Measurements from ENCODE around the gene RPA3.
A peak's percentile ranks its signal among the peaks of the same experiment; 100 is the strongest.

RPA3 gene

DNA sequence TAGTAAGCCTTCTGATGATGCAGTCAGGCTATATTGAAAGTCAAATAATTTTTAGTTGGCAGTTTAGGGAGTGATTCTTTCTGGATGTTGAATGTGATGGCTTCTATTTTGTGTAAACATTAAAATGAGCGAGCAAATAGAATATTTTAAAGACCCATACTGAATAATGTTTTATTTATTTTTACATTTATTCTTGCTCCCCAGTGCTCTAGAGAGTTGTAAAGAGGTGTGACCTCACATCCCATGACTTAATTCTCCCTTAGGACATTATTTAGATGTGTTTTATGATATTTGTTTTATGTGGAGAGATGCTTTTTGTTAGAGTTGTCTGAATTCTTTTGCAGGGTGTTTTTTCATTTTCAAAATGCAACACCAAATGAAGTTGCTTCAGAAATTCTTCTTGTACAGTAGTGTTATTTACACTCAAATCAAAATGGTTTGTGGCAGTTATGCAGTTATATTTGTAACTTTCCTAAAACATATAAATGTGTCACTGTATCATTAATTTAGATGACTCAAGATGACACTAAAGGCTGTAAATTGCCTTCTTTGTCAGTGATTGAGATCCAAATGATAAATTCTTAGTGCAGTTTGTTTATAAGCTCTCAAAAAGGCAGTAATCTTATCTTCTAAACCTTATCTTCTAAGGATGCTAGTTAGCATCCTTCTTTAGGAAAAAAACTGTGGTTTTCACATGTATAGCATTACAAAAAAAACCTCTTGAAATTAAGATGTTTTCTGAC, 65.4 kb downstream of the RPA3 start:
- no peak for DNase-seq

GRCh38 chr7:7651479-7651878, 66.9 kb downstream of the RPA3 start:
- DNase-seq = no peak

DNA sequence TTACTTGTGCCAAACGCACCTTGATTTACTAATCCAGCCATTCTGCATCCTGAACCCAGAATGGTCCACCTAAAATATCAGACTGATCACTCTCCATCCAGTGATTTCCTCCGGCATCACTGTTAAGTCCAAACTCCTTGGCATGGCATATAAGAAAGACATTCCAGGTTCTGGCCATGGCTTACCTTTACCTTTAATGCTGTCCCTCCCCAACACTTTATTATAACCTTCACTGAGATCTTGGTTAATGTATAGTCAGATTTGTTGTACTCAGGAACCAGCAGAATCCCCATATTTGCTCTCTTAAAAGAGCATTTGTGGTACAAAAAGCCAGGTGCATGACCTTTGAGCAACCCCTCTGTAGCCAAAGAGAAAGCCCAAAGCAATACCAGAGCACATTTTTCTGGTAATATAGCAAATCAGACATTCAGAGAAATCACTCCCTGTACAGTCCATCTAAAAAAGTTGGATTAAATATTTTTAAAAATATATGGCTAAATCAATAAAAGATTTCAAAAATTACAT, 67.7 kb downstream of the RPA3 start:
- DNase-seq = no peak

- no peak for DNase-seq
These were observed 70.8 kb downstream of the RPA3 start for GRCh38 chr7:7647495-7648036.

- DNase-seq = no peak
These were observed 76.3 kb downstream of the RPA3 start for GRCh38 chr7:7642081-7642480.

DNA sequence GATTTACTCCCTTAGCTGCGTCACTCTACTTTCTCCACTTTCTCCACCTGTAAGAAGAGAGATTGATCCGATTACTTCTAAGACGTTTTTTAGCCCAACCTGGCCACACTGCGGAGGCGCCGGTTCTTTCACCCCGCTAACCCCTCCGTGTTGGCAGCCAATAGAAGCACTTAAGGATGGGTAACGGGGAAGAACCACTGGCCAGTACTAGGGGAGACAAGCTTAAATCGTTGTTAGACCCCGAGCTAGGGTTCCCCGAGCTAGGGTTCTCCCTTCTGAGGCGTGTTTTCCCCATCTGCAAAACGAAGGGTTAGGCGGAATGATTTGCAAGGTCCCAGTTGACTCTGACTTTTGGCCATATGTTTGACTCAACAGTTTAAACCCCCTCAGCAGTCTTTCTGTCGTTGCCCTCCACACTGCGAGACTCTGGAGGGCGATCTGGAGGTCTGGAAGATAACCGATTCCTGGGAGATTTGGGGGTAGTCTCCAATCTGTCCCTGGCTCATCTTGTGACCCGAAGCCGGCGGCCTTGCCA, 77.2 kb downstream of the RPA3 start:
- DNase-seq = no peak

DNA sequence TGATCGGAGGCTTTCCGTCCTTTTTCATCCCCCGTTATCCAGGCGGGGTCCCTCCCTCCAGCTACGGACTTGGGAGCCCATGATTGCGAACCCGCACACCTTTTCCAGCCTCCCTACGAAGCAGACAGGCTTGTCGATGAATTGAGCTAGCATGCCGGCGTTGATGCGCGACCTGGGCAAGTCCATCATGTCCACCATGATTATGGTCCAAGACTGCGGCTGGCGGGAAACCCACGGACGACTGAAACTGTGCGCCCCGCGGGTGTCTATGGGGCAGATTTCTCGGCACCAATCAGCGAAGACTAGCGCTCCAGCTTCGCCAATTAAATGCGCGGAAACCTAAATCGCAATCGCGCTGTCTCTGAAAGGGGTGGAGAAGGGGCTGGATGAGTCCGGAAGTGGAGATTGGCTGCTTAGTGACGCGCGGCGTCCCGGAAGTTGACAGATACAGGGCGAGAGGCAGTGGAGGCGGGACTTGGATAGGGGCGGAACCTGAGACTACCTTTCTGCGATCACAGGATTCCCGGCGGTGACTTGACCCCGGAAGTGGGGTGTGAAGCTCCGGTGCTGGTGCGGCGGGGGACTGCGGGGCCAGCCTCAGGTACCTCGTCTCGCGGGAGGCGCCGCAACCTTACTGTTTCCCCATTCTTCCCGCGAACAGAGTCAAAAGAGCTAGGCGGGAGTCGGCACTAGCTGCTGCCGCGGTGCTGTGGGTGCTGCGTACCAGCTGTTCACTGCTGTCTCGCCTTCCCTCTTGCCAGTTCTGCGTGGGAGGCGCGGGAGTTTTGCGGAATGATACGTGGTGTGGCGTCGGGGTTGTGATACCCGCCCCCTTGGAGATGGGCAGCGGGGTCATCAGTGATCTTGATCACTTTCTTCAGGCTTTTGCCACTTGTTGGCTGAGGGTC, 77.9 kb downstream of the RPA3 start, which contains the start of gene UMAD1:
UMAD1 (plus strand) TSS at position 532 of the 908 bp plus-strand sequence. CDS start 32,620 bp downstream, outside the sequence.
- peak; percentile 99 for DNase-seq

DNA sequence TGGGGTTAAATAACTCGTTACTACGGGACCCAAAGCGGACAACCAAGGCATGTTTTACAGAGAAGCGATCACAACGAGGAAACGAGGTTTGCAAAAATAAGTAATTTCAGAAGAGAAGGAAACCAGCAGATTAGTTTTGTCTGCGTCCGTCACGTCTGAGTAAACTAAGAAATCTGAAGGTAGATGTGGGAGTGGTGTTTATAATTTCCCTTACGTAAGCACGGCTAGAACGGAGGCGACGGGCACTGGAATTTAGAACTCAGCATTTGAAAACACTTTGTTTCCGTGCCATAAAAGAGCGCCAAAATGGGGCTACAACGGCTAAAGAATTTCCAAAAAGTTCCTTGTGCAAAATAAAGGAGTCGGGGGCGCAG, 78.6 kb downstream of the RPA3 start:
- no peak for DNase-seq

DNA sequence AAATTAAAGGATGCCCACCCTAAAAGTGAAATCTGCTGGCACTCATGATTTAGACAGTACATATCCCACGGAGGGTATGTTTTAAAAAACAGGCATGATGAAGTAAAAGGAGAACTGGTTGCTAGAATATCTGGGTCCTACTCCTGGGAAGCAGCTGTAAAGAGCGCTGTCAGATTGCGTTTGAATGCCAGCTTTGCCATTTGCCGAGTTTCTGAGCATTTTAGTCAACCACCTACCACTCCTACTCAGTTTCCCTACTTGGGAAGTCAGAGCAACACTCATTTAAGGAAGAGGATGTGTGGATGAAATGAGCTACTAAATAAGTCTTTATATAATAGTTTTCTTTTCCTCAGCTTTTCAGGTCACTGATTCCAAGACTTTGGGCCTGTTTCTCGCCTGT, 79.0 kb downstream of the RPA3 start:
- DNase-seq = no peak

- DNase-seq = no peak
These were observed 87.6 kb downstream of the RPA3 start for GRCh38 chr7:7630626-7631329.

GRCh38 chr7:7628476-7628875, 89.9 kb downstream of the RPA3 start:
- DNase-seq = no peak

DNA sequence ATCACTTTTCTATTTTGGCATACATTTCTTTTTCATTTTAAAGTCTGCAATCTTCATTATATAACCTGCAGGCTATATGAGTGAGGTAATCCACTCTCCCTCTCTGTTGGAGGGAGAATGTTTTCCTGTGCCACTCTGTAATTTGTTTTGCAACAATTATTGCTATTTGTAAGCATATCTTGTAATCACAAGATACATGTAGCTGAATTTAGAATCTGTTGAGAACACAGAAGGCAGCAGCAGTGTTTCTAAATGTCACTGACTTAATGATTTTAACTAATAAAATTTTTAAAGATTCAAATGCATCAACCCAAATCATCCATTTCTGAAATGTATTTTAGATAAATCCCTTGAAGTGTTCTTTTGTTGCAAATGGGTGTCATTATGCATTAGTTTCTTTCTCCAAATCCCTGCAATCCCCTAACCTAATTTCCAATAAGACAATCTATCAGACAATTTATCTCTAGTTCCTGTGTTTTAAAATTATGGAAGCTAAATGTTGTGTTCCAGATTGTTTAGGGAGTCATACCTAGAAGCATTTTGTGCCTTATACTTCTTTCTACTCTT, 97.7 kb downstream of the RPA3 start:
- DNase-seq = no peak

DNA sequence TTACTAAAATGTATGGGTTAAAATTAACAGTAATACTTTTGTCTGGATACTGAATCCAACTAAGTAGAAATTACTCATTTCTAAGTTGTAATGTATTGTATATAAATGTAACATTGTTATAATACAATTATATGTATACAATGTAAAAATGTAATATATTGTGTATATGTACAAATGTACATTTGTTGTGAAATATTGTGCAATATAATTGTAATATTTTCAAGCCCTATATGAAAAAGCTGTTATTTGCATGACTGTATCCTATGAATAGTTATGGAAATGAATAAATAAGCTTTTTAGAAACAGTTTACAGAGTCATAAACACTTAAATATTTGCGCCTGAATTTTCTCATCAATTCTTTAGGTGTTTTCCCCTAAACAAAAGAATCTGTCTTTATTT, 98.2 kb downstream of the RPA3 start:
- no peak for DNase-seq

GRCh38 chr7:7618410-7618809, 100.0 kb downstream of the RPA3 start:
- DNase-seq = no peak

- no peak for DNase-seq
These were observed 100.9 kb downstream of the RPA3 start for GRCh38 chr7:7617550-7617949.

DNA sequence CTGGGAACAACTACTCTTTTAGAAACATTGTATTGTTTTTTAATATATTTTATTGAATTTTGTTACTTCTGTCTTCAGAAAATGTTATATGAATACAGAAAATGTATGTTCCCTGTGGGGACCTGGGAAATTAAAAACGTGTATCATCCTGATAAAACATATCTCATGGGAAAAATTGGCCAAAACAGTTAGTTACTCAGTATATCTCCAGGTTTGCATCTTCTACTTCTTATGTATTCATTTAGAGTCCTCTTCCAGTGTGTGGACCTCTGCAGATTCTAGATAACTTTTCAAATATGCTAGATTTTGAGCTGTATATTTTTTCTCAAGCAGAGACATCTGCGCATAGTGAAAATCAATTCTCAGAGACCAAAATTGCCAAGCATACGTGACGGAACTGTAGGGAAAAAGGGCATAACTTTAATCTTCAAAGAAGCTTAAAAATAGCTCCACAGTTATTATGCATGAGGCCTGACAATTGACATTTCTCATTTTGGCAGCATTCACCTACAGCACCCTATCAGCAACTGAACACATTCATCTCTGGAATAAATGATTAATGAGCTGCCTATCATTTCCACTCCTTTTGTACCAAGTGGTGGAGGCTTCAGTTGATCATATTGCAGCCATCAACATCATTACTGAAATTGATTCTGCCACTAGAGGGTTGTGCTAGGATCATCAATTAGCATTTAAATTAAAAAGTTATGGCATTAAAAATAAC, 104.2 kb downstream of the RPA3 start:
- DNase-seq = no peak

- DNase-seq = no peak
These were observed 105.2 kb downstream of the RPA3 start for GRCh38 chr7:7613210-7613609.

DNA sequence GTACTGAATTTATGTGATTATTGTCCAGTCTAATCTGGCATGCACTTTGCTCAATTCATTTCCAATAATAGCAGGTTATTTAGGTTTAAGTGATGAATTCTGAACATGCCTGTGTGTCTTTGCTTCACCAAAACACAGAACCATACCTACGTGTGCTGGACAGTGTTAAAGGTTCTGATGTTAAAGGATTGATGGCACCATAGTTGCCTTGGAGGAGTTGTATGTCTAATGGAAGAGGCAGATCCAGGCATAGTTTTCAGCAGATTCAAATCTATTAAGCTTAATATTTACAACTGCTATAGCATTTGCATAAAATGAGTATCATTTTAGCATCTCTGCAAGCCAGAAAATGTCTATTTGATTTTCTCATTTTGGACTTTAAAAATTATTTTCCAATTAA, 105.9 kb downstream of the RPA3 start:
- no peak for DNase-seq

DNA sequence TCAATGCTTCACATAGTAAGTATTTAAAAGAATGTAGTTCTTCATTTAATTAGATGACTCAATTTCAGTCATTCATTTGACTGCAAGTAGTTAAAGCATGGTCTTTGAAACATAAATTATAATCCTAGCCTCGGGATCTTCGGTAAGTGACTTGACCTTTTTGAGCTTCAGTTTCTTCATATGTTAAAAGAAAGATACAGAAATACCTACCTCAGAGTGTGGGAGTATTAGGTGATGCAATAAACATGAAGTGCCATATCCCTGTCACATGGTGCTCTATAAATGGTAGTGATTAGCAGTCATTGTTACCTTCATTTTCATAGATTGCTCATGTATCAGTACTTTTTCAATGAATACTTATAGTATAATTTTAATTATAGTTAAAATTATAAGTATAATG, 109.1 kb downstream of the RPA3 start:
- no peak for DNase-seq

- no peak for DNase-seq
These were observed 111.4 kb downstream of the RPA3 start for GRCh38 chr7:7607010-7607409.

- DNase-seq = no peak
These were observed 122.2 kb downstream of the RPA3 start for GRCh38 chr7:7596176-7596575.

All from fibroblast of skin of back (primary cell).